CD4-positive, alpha-beta T cell treated with Interleukin-17A for 1 hour (primary cell): ENCODE results near the gene RNPEPL1.

ENCODE experiments used
- DNase-seq: peaks from one replicate; pipeline ENCODE4 v3.0.0-alpha.2; 2020

The RNPEPL1 gene

DNA sequence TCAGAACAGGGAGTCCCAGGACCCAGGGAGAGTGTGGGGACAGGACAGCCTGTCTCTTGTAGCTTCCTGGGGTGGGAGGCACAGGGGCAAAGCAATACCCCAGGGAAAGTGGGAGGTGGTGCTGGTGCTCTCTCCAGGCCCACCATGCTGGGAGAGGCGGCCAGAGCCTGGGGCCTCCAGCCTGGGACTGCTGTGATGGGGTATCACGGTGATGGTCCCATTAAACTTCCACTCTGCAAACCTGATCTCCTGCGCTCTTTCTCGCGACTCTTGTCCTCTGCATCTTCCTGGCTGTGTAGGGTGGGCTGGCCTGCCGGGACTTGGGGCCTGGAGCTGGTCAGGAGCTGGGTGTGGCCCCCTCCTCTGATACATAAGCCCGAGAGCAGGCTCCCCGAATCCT, 10.2 kb downstream of the RNPEPL1 start:
- no peak for DNase-seq

DNA sequence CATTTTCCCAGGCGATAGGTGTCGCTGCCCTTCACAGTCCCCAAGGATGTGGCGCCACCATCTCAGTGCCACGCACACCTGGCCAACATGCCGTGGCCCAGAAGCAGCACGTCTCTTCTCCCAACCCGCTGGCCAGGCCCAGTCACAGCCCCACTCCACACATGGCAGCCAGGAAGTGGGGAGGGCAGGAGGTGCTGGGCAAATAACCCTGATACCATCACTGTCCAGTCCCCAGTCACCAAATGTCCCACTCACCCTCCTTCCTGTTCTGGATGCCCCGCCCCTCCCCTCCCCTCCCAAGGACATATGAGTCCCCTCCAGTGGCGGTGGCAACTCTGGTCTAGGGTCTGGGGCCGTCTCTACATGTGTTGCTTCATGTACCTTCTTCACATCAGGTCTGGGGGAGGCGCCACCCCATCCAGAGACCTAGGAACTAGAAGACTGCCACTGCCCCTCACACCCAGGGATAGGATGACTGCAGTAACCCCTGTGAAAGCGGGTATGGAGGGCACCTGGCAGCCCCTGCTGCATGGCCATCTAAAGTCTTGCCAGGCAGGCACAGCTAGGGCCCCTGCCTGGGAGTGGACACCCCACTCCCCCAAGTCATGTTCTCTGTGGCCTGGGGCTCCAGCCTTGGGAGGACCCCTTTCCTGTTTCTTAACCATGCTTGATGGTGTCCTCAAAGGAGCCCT, 10.9 kb downstream of the RNPEPL1 start:
- DNase-seq = no peak

DNA sequence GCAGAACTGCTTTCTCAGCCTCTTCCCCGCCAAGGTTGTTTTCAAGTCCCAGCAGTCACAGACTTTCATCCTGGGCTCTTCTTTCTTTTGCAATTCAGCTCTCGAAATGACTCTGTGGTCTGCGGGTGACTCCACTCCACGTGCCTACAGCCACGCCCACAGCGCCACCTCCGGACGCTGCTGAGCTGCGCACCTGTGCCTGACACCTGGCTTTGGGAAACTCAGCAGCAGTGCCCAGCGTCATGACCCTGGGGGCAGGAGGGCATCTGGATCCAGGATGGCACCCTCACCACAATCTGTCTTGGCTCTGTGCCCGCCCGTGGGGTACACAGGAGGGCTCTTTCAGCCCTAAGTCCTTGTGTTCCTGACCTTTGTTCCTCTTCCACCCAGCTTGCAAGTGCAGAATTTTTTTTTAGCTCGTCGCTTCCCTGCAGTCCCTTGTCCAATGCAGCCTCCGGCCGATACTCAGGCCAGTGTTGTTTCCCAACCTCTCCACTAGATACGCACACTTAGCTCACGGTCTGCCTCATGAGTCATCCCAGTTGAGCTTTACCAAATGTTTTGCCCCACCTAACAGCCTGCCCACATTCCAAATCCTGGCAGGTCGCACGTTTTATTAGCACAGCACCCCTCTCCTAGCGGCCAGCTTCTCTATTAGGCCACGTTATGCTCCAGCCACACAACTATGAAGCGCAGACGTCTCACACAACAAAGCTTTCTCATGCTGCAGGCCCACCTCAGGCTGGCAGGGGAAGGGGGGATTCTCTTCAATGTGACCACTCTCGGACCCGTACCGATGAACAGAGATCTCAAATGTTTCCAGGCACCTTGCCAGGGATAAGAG, 11.7 kb downstream of the RNPEPL1 start:
- peak; percentile 86 for DNase-seq

DNA sequence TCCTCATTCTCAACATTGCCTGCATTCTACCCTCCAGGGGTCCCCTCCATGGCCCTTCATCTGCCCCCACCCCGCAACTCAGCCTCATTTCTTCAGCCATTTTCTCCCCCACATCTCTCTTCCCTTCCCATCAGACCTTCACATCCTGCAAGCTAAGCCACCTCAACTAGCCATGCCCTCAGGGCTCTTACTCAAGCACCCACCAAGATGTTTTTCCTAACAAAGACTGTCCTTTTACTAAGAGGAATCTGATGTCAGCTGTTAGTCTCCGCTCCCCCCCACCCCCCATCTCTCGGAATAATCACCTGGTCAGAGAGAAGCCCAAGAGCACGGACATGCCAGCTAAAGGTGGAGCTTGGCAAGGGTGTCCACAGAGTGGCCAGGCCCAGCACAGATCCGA, 13.5 kb downstream of the RNPEPL1 start:
- DNase-seq = no peak

DNA sequence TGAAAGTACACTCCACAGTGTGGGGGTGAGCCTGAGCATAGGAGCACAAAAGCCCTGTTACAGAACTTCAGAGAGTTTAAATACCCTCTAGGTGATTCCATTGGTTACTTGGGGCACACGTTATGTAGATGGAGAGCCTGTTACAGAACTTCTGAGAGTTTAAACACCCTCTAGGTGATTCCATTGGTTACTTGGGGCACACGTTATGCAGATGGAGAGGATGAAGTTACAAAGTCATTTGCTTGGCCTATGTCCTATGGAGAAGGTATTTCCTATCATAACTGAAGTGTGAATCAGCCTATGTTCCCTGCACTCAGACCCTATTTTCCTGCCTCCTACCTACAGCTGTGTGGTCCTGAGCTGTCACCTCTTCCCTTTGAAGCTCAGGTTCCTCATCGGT, 14.5 kb downstream of the RNPEPL1 start:
- DNase-seq = no peak

DNA sequence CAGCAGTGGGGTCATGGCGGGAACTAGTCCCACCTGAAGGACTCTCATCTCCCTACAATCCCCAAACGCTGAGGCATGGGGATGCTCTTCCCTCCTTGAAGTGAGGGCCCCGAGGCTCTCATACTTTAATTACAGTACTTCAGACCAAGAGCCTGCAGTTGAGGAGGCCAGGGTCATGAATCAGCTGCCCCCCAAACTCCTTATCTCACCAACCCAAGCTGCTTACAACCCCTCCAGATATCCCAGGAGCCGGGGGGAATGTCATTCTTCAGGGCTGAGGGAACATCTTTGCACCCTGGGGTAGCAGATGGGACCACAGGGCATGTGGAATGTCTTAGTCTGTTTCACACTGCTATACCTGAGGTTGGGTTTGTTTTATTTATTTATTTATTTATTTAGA, 15.5 kb downstream of the RNPEPL1 start:
- DNase-seq = no peak

DNA sequence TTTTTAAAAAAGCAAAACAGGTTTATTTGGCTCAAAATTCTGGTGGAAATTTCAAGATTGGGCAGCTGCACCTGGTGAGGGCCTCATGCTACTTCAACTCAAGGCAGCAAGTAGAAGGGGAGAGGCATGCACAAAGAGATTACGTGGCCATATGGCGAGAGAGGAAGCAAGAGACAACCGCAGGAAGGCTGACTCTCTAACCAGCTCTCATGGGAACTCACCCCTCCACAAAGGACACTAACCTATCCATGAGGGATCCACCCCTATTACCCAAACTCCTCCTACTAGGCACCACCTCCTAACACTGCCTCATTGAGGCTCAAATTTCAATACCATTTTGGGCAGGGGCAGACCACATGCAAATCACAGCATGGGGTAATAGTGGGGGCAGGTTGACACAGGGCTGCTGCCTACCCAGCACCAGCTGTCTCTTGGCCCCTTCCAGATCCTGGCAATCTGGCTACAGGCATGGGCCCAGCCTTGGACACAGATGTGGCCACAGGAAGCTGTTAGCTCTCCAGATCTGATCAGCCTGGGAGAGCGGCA, 16.3 kb downstream of the RNPEPL1 start:
- DNase-seq = no peak

DNA sequence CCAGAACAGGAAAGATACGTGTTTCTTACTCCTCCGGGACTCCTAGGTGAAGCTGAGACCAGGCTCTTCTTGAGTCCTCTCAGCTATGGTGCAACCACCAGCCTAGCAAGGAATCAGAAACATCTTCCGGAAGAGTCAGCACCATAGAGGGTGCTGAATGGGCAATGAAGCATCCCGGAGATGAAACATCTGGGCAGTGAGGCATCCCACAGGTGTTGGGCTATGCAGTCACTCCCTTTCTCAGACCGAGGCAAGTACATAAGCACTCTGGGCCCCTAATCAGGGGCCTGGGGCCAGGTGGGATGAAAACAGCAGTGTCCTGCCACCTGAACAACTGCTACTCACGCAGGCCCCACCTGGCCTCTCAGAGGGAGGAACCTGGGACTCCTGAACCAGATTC, 16.8 kb downstream of the RNPEPL1 start:
- no peak for DNase-seq

DNA sequence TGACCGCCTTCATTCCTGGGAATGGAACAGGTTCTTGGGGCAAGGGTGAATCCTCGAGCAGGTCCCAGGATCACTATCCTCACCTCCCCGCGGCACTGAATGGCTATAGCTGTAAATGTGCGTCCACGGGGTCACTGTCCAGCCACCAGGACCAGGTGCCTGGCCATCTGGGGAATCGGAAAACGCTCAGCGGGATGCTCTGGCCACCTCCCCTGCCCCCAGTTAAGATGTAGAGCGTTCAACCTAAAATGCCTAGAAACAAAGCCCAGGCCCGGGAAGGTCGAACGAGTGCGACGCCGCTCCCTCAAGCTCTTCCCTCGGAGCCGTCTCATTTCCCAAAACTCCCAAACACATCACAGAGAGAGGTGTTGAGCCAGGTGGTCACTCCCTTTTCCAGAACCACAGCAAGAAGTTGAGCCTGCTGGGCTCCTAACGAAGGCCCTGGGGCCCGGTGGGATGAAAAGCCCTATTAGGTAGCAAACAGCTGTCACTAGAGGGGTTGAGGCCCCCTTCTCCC, 17.5 kb downstream of the RNPEPL1 start:
- no peak for DNase-seq

DNA sequence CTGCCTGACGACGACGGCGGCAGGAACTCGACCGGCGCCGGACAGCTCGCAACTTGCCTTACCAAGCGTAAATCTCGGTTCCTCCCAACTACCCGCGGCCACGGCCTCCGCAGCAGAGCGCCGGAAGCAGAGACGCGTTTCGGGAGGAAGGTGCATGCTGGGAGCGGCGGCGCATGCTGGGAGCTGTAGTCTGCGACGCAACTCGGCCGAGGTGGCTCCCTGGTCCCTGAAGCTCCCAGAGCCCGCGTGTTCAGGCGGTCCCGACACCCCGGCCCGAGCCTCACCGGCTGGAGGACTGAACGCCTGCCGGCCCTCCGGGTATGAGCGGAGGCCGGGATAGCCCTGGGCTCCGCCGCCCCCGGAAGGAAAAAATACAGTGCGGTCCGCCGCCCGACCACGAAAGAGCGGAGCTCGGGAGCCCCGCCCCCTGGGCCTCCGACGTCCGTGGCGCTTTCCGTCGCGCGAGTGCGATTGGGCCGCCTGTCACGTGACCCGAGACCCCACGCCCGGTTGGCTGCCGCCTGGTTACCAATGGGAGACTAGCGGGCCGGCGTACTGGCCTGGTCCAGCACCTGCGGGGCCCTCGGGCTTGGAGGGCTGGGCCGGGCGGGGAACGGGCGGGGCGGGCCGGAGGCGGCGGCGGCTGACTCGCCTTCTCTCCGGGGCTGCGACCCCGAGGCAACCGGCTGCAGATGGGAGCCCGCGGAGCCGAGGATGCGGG, 18.1 kb downstream of the RNPEPL1 start, which contains the start of gene CAPN10:
CAPN10 (plus strand) TSS at position 537 of the 721 bp plus-strand sequence; CDS start at position 715, 178 bp downstream.
- peak; percentile 96 for DNase-seq

DNA sequence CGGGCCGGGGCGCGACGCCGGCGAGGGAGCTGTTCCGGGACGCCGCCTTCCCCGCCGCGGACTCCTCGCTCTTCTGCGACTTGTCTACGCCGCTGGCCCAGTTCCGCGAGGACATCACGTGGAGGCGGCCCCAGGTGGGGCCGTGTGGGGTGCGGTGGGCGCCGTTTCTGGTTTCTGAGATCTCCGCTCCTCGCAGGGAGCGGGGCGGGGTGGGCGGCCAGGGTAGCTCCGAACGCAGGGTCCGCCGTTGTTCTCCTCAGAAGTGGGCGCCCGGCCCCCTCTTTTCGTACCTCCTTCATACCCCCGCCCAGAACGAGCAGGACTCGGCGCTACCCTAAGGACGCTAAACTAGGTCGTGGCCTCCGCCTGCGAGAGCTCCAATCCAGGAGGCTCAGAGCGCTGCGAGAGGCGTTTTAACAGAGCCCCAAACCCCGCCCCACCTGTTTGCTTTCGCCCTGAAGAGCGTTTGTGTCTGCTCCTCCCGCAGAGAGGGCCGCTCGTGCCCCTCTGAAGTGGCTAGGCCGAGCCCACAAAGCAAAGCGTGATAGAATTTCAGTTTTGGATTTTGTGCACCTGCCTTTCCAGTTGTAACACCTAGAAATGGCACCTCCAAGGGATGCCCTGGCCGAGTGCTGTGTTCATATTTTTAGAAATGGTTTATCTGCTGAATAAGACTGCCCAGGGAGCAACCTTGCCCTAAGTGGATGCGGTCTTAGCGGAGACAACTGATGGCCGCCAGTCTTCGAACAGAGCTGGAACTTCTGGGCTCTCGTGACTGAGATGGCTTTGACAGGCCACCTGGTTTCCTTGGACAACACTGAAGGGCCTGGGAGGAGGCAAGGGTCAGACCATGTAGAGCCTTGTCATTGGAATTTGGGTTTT, 18.9 kb downstream of the RNPEPL1 start:
- DNase-seq = peak; percentile 59

DNA sequence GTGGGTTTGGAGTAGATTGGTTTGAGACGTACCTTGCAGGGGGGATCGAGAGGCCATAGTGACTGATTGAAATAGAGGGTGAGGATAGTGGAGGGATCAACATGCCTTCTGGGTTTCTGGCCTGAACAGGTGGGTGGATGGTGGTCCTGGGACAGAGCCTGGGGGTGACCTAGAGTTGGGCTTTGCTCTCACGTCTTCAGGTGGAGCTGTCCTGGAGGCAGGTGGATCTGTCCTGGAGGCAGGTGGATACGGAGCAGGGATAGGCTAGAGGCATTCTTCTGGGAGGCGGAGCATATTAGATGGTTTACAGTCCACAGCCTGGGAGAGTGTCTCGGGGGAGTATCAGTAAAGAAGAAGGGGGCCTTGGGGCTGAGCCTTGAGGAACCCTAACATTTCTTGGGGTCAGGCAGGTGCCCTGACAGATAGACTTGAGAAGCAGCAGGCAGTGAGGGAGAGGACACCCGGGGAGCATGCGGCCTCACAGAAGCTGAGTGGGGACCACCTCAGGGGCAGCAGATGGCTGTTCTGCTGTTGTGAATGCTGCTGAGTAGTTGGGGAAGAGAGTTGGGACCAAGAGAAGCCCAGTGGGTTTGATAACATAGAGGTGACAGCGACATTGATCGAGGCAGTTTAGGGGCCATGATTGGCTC, 19.8 kb downstream of the RNPEPL1 start:
- no peak for DNase-seq

DNA sequence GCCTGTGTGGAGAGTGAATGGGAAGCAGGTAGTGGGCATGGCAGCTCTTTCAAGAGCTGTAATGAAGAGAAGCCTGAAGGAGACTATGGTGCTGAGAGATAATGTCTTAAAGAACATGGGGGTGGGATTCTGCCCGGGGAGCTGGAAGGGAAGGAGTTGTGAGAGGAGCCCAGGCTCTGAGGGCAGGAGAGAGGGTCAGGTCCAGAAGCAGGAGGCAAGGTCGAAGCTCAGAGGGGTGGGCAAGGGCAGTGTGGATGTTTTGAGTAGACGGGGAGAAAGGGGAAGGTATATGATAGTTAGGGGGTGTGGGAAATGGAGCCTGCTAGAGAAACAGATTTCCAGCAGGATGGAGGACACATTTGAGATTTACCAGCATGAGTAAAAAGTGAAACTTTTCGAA, 20.4 kb downstream of the RNPEPL1 start:
- DNase-seq = no peak

DNA sequence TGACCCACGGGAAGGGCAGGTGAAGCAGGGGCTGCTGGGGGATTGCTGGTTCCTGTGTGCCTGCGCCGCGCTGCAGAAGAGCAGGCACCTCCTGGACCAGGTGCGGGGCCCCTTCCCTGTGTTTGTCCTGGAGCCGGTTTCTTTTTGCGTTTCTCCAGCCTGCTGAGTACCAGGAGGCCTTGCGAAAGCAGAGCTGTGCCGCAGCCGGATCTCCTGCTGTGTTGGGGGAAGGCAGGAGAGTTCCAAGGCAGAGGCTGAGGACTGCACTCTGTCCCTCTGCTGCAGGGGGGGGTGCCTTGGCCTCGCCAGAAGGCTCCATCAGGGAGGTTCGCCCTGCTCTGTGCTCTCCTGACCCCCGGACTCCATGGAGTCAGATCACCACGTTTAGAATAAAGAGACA, 21.1 kb downstream of the RNPEPL1 start:
- no peak for DNase-seq

DNA sequence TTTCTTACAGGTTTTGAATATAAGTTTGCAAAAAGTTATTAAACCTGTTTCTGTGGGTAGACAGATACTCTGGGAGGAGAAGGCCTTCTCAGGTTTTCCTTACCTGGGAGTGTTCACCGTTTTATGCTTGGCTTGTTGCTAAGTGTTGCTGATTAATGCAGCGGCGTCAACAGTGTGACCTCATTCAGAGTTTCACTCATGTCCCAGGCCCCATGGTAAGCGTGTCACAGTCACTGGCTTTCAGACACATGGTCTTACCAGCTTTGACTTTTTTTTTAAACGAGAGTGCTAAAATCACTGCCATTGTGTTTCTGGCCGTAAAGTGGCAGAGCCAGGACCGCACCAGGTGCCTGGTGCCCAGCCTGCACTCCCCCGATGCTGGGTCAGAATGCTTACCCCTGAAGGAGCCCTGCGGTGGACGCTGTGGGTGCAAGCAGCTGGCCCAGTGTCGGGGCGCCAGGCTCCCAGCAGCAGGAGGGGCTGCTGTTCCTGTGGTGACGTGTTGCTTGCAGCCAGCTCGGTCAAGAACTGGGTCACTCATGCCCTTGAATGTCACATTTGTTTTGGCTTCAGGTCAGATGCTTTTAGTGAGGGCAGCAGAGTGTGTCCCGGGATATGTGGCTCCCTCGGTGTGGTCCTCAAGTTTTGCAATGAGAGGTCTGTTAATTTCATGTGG, 21.7 kb downstream of the RNPEPL1 start:
- no peak for DNase-seq

DNA sequence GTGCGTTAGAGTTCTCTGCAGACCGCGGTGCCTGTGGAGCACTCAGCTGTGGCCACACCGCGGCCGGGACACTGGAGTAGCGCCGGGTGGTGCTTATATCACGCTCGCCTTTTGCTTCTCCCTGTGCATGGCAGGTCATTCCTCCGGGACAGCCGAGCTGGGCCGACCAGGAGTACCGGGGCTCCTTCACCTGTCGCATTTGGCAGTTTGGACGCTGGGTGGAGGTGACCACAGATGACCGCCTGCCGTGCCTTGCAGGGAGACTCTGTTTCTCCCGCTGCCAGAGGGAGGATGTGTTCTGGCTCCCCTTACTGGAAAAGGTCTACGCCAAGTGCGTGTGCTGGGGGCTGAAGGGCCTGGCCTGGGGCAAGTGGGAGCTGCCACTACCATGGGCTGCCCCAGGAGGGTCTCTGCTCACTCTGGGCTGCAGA, 22.4 kb downstream of the RNPEPL1 start:
- DNase-seq = no peak

DNA sequence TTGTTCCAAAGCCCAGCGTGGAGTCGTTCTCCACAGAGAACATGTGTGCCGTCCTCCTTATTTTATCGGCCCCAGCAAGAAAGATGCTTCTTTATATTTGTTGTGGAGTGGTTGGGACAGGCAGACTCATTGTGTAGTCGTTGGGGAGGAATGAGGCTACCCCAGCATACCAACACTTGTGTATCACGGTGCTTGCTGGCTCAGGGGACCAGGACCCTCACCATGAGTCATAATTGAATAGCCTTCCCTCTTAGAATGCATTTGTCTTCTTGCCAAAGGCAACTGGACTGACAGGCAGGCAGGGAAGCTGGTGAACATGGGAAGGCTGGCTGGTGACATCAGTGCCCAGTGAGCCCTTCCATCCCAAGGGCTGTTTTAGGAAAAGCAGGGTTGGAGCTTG, 22.9 kb downstream of the RNPEPL1 start:
- no peak for DNase-seq

DNA sequence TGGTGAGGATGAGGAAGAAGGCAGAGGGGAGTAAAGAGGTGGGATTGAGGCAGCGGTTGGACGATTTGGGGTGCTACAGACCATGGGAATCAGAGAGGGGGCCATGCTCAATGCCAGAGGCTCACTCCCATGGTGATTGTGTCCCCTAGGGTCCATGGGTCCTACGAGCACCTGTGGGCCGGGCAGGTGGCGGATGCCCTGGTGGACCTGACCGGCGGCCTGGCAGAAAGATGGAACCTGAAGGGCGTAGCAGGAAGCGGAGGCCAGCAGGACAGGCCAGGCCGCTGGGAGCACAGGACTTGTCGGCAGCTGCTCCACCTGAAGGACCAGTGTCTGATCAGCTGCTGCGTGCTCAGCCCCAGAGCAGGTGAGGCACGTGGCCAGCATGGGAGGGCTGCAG, 23.5 kb downstream of the RNPEPL1 start:
- no peak for DNase-seq

DNA sequence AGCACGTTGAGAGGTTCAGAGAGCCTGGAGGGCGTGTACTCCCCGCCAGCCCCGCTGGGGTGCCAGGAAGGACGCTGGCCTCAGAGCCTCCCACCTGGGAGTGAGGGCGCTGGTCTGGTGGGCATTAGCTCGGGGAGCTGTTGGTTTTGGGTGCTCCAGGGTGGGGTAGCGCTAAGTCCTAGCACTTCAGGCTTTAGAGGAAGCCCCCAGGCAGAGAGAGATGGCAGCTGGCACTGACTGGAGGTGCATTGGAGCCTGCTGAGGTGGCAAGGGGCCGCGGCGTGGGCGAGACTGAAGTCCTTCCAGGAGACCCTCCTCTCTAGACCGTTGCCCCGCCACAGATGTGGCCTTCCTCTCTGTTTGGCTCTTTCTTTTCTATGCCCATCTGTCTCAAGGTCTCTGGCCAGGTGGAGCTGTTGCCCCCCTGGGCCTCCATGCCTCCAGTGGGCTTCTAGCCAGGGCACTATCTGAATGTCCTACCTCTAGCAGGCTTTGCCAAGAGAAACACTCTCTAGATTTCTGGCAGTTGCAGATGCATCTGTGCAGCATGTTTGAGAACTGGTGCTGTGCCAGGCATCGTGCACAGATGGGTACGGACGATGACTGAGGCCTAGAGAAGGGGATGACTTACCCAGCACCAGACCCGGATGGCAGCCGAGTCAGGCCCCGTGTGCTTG, 24.9 kb downstream of the RNPEPL1 start:
- DNase-seq = no peak
